ENCODE measurements around the gene BMP5. TPM values are rescaled to one million over a fixed set of nuclear protein-coding genes. Genes with fewer than 3 reads are reported as not detected.
"Not testable (repeated sequence)": the region's sequence is repeated elsewhere in the genome, so short reads cannot be mapped to it uniquely, and the experiment has no call there.

The BMP5 gene
- total RNA-seq, 1 donor from 2014 or later: not detected

DNA sequence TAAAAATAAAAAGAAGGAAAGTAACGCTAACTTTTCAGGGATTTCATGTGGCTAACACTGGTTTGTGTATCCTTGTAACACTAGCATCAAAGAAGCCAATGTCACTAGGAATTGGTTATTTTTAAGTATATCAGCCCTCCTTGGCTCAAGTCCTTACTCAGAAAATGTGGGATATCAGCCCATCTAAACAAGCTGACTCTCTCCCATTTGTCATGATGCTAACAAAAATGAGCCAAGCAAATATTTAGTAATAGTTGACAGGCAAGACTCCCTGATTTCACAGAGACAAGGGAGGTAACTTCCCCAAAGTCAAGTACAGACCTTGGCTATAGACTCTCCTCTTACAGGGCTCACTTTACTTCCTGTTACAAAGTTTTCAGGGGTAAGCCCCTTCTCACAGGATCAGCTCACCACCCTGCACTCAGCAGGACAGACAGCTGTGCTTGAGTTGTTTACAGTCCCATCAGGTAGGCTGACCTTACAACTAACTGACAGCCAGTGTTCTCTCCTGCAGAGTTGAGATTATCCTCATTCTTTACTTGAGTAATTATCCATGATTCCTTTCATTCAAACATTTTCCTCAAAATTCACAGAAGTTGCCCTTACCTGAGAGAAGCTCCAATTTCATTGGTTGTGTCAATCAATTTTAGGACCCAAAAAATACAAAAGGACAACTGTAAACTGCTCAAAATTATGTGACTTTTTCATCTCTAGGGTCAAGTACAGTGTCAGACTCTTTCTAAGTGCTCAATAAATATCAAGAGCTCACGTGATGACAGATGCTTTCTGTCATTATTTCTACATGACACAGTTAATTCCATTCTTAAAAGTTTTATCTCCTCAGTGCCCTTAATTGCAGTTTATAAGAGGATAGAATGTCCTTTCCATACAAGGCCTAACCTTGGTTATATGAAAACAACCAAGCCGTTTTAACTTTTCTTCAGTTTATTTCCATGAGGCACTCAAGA, 38.1 kb upstream of the BMP5 start:
- H3K4me3 ChIP-seq (ENCODE audit: low read depth, low read length): no peak overlapping the region
- TF ChIP-seq, protein P1, sequence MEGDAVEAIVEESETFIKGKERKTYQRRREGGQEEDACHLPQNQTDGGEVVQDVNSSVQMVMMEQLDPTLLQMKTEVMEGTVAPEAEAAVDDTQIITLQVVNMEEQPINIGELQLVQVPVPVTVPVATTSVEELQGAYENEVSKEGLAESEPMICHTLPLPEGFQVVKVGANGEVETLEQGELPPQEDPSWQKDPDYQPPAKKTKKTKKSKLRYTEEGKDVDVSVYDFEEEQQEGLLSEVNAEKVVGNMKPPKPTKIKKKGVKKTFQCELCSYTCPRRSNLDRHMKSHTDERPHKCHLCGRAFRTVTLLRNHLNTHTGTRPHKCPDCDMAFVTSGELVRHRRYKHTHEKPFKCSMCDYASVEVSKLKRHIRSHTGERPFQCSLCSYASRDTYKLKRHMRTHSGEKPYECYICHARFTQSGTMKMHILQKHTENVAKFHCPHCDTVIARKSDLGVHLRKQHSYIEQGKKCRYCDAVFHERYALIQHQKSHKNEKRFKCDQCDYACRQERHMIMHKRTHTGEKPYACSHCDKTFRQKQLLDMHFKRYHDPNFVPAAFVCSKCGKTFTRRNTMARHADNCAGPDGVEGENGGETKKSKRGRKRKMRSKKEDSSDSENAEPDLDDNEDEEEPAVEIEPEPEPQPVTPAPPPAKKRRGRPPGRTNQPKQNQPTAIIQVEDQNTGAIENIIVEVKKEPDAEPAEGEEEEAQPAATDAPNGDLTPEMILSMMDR (conservative IDR thresholded peaks at IDR 0.05; ENCODE audit: low read depth, low read length): no peak
- no peak for DNase-seq (ENCODE audit: low read depth)

DNA sequence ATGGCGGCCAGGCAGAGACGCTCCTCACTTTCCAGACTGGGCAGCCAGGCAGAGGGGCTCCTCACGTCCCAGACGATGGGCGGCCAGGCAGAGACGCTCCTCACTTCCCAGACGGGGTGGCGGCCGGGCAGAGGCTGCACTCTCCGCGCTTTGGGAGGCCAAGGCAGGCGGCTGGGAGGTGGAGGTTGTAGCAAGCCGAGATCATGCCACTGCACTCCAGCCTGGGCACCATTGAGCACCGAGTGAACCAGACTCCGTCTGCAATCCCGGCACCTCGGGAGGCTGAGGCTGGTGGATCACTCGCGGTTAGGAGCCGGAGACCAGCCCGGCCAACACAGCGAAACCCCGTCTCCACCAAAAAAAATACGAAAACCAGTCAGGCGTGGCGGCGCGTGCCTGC, 35.1 kb upstream of the BMP5 start:
- not testable (repeated sequence) for H3K4me3 ChIP-seq (ENCODE audit: low read depth, low read length); DNase-seq (ENCODE audit: low read depth)

DNA sequence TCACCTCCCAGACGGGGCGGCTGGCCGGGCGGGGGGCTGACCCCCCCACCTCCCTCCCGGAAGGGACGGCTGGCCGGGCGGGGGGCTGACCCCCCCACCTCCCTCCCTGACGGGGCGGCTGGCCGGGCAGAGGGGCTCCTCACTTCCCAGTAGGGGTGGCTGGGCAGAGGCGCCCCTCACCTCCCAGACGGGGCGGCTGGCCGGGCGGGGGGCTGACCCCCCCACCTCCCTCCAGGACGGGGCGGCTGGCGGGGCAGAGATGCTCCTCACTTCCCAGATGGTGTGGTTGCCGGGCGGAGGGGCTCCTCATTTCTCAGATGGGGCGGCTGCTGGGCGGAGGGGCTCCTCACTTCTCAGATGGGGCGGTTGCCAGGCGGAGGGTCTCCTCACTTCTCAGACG, 34.5 kb upstream of the BMP5 start:
- H3K4me3 ChIP-seq (ENCODE audit: low read depth, low read length); DNase-seq (ENCODE audit: low read depth): not testable (repeated sequence)

DNA sequence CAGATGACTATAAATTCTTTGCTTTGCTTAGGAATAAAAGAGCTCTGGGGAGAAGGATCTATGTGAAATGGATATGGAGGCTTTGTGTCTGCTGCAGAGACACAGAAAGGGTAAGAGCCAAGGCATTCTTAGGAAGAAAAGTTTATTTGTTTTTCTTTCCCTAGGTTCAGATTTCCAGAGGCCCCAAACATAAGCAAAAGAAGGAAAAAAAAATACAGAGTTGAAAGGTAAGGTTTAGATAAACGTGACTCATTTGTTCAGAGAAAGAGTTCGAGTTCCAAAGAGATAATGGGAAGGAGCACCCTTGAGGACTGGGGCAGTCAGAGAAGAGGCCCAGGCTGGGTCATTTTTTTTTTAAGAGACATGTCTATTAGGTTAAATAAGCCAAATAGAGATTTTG, 27.4 kb upstream of the BMP5 start:
- TF ChIP-seq, protein P1 (conservative IDR thresholded peaks at IDR 0.05; ENCODE audit: low read depth, low read length): no peak
- no peak overlapping the region for H3K4me3 ChIP-seq (ENCODE audit: low read depth, low read length)
- no peak for DNase-seq (ENCODE audit: low read depth)

DNA sequence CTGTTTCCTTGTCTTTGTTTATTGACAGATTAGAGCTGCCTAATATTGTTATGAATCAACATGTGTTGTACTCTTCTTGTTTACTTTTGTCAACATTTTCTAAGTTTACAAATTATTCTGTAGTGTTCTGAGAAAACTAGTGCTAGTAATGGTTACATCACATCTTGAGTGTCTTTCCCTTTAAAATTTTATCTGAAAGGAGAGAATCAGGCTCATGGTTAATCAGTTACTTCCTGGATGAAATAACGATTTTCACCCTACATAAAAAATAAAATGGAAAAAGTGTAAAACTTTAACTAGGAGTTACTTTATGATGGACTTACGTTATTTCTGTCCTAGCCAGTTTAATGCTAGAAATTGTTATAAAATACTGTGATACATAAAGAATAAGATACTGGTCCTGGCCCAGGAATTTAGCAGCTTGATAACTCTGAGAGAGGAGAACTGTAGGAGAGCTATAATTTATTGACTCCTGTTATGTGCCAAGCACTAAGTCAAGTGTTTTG, 26.4 kb upstream of the BMP5 start:
- DNase-seq (ENCODE audit: low read depth): no peak

DNA sequence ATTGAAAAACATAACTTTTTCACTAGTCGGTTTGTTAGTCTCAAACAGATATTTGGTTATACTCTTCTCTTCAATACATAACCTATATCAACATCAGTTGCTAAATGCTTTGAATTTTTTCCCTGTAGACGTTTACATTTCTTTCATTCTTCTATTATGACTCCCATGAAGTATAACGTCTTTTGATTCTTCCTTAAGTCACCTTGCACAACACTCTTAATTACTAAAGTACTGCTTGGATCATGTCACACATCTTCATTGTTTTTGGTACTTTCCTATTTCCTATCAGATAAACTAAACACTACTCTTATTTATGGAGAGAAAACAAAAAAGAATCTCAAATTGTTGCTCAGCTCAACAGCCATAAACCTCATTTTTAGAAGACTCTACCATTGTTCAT, 23.0 kb upstream of the BMP5 start:
- TF ChIP-seq, protein P1 (conservative IDR thresholded peaks at IDR 0.05; ENCODE audit: low read depth, low read length): no peak
- no peak for DNase-seq (ENCODE audit: low read depth)
- no peak overlapping the region for H3K4me3 ChIP-seq (ENCODE audit: low read depth, low read length)

More for the DNA sequence above, 26.4 kb upstream of the BMP5 start:
- no peak overlapping the region for H3K4me3 ChIP-seq (ENCODE audit: low read depth, low read length)
- TF ChIP-seq, protein P1 (conservative IDR thresholded peaks at IDR 0.05; ENCODE audit: low read depth, low read length): no peak

DNA sequence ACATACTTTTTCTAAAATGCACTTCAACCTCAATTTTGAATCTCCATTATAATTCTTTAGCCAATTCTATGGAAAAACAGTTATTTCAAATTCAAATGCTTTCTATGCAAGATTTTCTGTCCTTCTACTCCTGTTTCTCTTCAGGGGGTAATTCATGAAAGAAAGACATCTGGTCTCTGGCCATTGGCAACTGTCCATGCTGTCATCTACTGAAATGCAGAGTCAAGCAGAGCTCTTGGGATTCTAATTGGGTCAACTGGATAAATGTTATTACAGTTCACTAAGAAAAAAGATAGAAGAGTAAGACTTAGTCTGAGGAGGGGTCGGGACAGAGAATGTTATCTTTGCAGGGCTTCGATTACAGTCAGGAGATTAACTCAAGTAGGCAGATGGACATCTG, 22.0 kb upstream of the BMP5 start:
- no peak overlapping the region for H3K4me3 ChIP-seq (ENCODE audit: low read depth, low read length)
- no peak for DNase-seq (ENCODE audit: low read depth)
- TF ChIP-seq, protein P1 (conservative IDR thresholded peaks at IDR 0.05; ENCODE audit: low read depth, low read length): no peak

Measured in epithelial cell of proximal tubule (primary cell).